HEK293T (cell line): ENCODE results near the gene GZMM.

Experiments
- ARNT ChIP-seq: fragments of 450-650 bp; IDR thresholded peaks from 2 replicates; pipeline ENCODE4 v1.6.1; 2017; ENCODE audit warnings: mild to moderate bottlenecking
- BHLHE40 ChIP-seq: fragments of 450-650 bp; IDR thresholded peaks from 2 replicates; pipeline ENCODE4 v1.6.1; 2016; ENCODE audit warnings: mild to moderate bottlenecking, moderate library complexity, borderline replicate concordance
- ELF4 ChIP-seq: fragments of 450-650 bp; IDR thresholded peaks from 2 replicates; pipeline ENCODE4 v1.6.1; 2017; ENCODE audit warnings: antibody characterized with exemption
- FOXK2 ChIP-seq: fragments of 450-650 bp; IDR thresholded peaks from 2 replicates; pipeline ENCODE4 v1.6.1; 2016; ENCODE audit warnings: mild to moderate bottlenecking
- L3MBTL2 ChIP-seq: fragments of 450-650 bp; conservative IDR thresholded peaks from 2 replicates; pipeline ENCODE4 v1.6.1; 2016; ENCODE audit warnings: mild to moderate bottlenecking
- LEF1 ChIP-seq: fragments of 450-650 bp; IDR thresholded peaks from 2 replicates; pipeline ENCODE4 v1.6.1; 2017; ENCODE audit warnings: mild to moderate bottlenecking, borderline replicate concordance
- NFRKB ChIP-seq: fragments of 450-650 bp; IDR thresholded peaks from 2 replicates; pipeline ENCODE4 v1.6.1; 2016; ENCODE audit warnings: mild to moderate bottlenecking, moderate library complexity
- SP1 ChIP-seq: fragments of 450-650 bp; IDR thresholded peaks from 2 replicates; pipeline ENCODE4 v1.6.1; 2017
- SUZ12 ChIP-seq: fragments of 450-650 bp; IDR thresholded peaks from 2 replicates; pipeline ENCODE4 v1.6.1; 2016; ENCODE audit warnings: mild to moderate bottlenecking
- TARDBP ChIP-seq: fragments of 450-650 bp; IDR thresholded peaks from 2 replicates; pipeline ENCODE4 v1.6.1; 2016
- ZNF384 ChIP-seq: fragments of 450-650 bp; IDR thresholded peaks from 2 replicates; pipeline ENCODE4 v1.6.1; 2016

DNA sequence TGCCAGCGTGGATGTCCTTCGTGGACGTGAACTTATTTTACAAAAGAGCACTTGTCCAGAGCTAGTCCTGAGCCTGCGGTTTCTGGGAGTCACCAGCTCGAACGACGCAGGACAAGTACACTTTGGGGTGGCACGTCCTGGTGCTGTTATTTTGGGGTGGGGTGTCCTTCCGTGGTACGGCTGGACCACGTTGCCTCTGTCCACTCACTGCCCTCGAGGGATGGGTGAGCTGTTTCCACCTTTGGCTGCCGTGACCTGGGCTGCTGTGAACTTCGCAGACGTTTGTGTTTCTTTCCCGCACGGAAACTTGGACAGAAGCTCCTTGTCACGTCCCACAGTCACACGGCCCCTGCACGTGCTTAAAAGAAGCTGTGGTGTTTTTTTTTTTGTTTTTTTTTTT, 11.0 kb downstream of the GZMM start:
- no peak for TF ChIP-seq TARDBP
- no peak for TF ChIP-seq NFRKB
- TF ChIP-seq ELF4, result no peak
- TF ChIP-seq SP1, result no peak
- TF ChIP-seq SUZ12, result no peak
- no peak for TF ChIP-seq FOXK2
- TF ChIP-seq ARNT, result no peak
- TF ChIP-seq BHLHE40, result no peak
- no peak for TF ChIP-seq LEF1
- TF ChIP-seq L3MBTL2, result no peak
- TF ChIP-seq ZNF384, result no peak
